ENCODE results near the gene UMODL1.

The UMODL1 gene

GRCh38 chr21:42084079-42084478 is 13.0 kb downstream of the UMODL1 start:
- TF ChIP-seq CTCF (IDR thresholded peaks at IDR 0.05; ENCODE audit: insufficient read depth, low read depth, low read length, missing control alignments) = no peak
- no peak for DNase-seq (ENCODE audit: low read depth)
- no peak overlapping the region for H3K4me3 ChIP-seq (ENCODE audit: low read length)

- no peak overlapping the region for H3K4me3 ChIP-seq (ENCODE audit: low read length)
- DNase-seq (ENCODE audit: low read depth) = no peak
- no peak for TF ChIP-seq CTCF (IDR thresholded peaks at IDR 0.05; ENCODE audit: insufficient read depth, low read depth, low read length, missing control alignments)
These were observed 14.3 kb downstream of the UMODL1 start for GRCh38 chr21:42085246-42086077.

GRCh38 chr21:42086969-42087368 is 15.9 kb downstream of the UMODL1 start:
- no peak for TF ChIP-seq CTCF (IDR thresholded peaks at IDR 0.05; ENCODE audit: insufficient read depth, low read depth, low read length, missing control alignments)

GRCh38 chr21:42088148-42088547 is 17.0 kb downstream of the UMODL1 start:
- no peak overlapping the region for H3K4me3 ChIP-seq (ENCODE audit: low read length)
- DNase-seq (ENCODE audit: low read depth) = no peak
- no peak for TF ChIP-seq CTCF (IDR thresholded peaks at IDR 0.05; ENCODE audit: insufficient read depth, low read depth, low read length, missing control alignments)

More at GRCh38 chr21:42086969-42087368, 15.9 kb downstream of the UMODL1 start:
- DNase-seq (ENCODE audit: low read depth) = no peak
- no peak overlapping the region for H3K4me3 ChIP-seq (ENCODE audit: low read length)

- no peak for DNase-seq (ENCODE audit: low read depth)
- no peak overlapping the region for H3K4me3 ChIP-seq (ENCODE audit: low read length)
- TF ChIP-seq CTCF (IDR thresholded peaks at IDR 0.05; ENCODE audit: insufficient read depth, low read depth, low read length, missing control alignments) = no peak
These were observed 17.5 kb downstream of the UMODL1 start for GRCh38 chr21:42088658-42089057.

GRCh38 chr21:42089093-42089631 is 18.0 kb downstream of the UMODL1 start:
- DNase-seq (ENCODE audit: low read depth) = no peak
- no peak for TF ChIP-seq CTCF (IDR thresholded peaks at IDR 0.05; ENCODE audit: insufficient read depth, low read depth, low read length, missing control alignments)
- no peak overlapping the region for H3K4me3 ChIP-seq (ENCODE audit: low read length)

Measured in epithelial cell of esophagus (primary cell).